Right atrium auricular region (tissue), 2 donors: ENCODE measurements around the gene ZNRF2. TPM values are rescaled to one million over a fixed set of nuclear protein-coding genes. Genes with fewer than 3 reads are reported as not detected.

Experiments
- DNase-seq: peaks from one replicate; pipeline ENCODE4 v3.0.0-alpha.2; 2019; ENCODE audit warnings: low spot score
- H3K27ac ChIP-seq, 2 donors: fragments of 200-600 bp; sonication (generic); 1 replicate in 1 of 2; 2 replicates in 1 of 2; pipeline ENCODE4 v1.5.1; 2016 to 2019
- H3K27me3 ChIP-seq, 2 donors: fragments of 200-600 bp; sonication (generic); one replicate each; pipeline versions ENCODE4 v1.5.1 to v1.6.0; 2017 to 2019
- H3K36me3 ChIP-seq: fragments of 200-600 bp; sonication (generic); one replicate; pipeline ENCODE4 v1.5.1; 2016
- H3K4me1 ChIP-seq, 2 donors: fragments of 200-600 bp; sonication (generic); one replicate each; pipeline versions ENCODE4 v1.5.1 to v1.6.0; 2017 to 2019
- H3K4me3 ChIP-seq, 2 donors: fragments of 200-600 bp; sonication (generic); 1 replicate in 1 of 2; 2 replicates in 1 of 2; pipeline ENCODE4 v1.5.1; 2017 to 2019; ENCODE audit warnings: mild to moderate bottlenecking in 1 of 2, moderate library complexity in 1 of 2
- H3K9me3 ChIP-seq, 2 donors: fragments of 200-600 bp; sonication (generic); one replicate each; pipeline ENCODE4 v1.5.1; 2019
- total RNA-seq, 2 donors: library from RNA; depleted of rRNA; stranded (reverse); fragments of >200 nt; gene quantifications; one replicate each; pipeline ENCODE4 v1.1.0, GENCODE V29; 2016
- TF ChIP-seq, protein P1 (sequence below), 2 donors: fragments of 200-600 bp; sonication (generic); IDR thresholded peaks; one replicate each; pipeline ENCODE4 v1.5.1; 2019; ENCODE audit warnings: antibody characterized with exemption in 2 of 2

ZNRF2 gene
- total RNA-seq, 2 donors from 2014 or later = 7.6 to 9.7 TPM

DNA sequence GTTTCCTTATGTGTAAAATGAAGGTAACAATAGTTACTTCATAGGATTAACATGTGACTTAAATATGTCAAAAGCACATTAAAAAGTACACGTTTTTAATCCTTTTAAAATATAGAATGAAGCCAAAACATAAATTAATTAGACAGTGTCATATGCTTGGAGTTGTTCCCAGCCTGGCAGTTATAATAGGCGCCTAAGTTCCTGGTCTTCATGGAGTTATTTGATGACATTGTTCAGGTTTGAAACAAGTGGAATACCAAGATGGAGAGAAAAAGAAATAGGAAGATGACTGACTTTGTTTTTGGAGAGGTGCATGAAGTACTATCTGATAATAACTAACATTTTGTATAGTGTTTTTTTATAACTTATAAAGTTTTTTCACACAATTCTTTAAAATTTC, 67.3 kb downstream of the ZNRF2 start:
- no peak overlapping the region for H3K4me3 ChIP-seq
- no peaks in the 10 kb centered on the region for H3K36me3 ChIP-seq
- no peaks in the 10 kb centered on the region for H3K27me3 ChIP-seq
- TF ChIP-seq, protein P1, sequence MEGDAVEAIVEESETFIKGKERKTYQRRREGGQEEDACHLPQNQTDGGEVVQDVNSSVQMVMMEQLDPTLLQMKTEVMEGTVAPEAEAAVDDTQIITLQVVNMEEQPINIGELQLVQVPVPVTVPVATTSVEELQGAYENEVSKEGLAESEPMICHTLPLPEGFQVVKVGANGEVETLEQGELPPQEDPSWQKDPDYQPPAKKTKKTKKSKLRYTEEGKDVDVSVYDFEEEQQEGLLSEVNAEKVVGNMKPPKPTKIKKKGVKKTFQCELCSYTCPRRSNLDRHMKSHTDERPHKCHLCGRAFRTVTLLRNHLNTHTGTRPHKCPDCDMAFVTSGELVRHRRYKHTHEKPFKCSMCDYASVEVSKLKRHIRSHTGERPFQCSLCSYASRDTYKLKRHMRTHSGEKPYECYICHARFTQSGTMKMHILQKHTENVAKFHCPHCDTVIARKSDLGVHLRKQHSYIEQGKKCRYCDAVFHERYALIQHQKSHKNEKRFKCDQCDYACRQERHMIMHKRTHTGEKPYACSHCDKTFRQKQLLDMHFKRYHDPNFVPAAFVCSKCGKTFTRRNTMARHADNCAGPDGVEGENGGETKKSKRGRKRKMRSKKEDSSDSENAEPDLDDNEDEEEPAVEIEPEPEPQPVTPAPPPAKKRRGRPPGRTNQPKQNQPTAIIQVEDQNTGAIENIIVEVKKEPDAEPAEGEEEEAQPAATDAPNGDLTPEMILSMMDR (IDR thresholded peaks at IDR 0.05) = no peak
- no peak overlapping the region for H3K27ac ChIP-seq
- H3K4me1 ChIP-seq = peaks cover 0 to 7% of the 10 kb centered on the region in 2 donors
- H3K9me3 ChIP-seq = no peaks in the 10 kb centered on the region
- DNase-seq = no peak

DNA sequence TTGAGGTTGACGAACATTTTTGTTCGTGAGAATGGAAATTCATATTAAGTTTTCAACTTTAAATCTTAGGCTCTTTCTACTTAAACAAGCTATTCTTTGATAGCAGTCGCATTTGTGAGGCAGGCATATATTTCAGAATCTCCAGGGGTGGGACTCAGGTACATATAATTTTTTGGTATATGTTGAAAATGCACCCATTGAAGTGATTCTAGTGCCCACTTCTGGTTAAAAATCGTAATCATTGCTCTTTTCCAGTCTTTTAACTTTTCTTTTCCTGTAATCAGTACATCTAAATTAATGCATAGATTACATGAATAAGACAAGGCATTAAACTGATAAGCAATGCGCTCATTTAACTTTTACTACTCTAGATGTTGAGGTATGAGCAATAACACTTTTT, 67.8 kb downstream of the ZNRF2 start:
- peaks cover 0 to 7% of the 10 kb centered on the region in 2 donors for H3K4me1 ChIP-seq
- DNase-seq = no peak
- H3K27ac ChIP-seq = no peak overlapping the region

DNA sequence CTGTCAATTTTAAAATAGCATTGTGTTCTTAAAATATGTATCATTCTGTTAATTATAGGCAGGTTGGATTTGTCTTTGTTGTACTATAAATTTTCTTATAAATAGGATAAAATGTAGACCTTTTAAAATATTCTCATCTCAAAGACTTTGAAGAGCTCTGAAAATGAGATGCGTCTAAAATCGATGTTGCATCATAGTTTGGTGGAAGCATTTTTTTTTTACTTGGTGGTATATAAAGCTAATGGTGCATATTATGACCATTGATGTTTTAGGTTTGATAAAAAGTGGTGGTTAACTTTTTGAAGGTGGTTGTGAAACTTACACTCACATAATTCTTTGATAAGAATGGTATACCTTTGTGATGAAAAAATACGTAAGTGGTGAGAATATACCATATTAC, 69.1 kb downstream of the ZNRF2 start:
- no peaks in the 10 kb centered on the region for H3K27me3 ChIP-seq
- H3K36me3 ChIP-seq = no peaks in the 10 kb centered on the region
- H3K9me3 ChIP-seq = no peaks in the 10 kb centered on the region
- no peak overlapping the region for H3K27ac ChIP-seq
- DNase-seq = no peak
- H3K4me3 ChIP-seq = no peak overlapping the region
- H3K4me1 ChIP-seq = peaks cover 0 to 7% of the 10 kb centered on the region in 2 donors
- TF ChIP-seq, protein P1 (IDR thresholded peaks at IDR 0.05) = no peak

More for the DNA sequence above, 67.8 kb downstream of the ZNRF2 start:
- H3K4me3 ChIP-seq = no peak overlapping the region
- H3K27me3 ChIP-seq = no peaks in the 10 kb centered on the region
- no peaks in the 10 kb centered on the region for H3K36me3 ChIP-seq
- no peaks in the 10 kb centered on the region for H3K9me3 ChIP-seq
- TF ChIP-seq, protein P1 (IDR thresholded peaks at IDR 0.05) = no peak

DNA sequence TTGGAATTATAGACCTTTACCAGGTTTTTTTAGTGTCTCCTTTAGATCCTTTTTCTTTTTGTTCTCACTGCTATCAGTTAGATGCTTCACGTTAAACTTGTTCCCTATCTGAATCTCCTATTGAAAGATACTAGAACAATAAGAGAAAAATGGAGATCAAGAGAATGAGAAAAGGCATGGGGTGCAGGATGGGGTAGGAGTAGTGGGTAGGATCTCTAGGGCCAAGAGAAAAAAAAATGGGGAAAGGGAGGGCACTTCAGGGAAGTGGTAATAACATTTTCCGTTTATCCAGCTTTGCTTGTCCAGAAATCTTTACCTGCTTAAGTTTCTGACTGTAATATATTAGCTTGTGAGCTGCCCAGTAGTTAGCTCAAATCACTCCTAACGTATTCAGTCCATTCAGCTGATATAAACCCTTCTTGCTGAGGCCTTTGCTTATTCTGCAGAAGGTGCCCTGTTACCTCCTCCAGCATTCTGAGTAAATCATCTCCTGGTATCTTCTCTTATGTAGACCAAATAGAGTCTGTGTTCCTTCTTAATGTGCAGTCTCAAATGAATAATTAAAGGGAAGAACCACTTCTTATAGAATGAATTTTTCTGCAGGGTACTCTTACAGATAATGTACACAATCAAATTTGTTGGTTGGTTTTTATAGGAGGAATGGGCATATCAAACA, 69.7 kb downstream of the ZNRF2 start:
- TF ChIP-seq, protein P1 (IDR thresholded peaks at IDR 0.05) = no peak
- Histone ChIP-seq H3K4me3 (no peak overlapping the region), H3K36me3 (no peaks in the 10 kb centered on the region), H3K27me3 (no peaks in the 10 kb centered on the region), H3K4me1 (peaks cover 0 to 7% of the 10 kb centered on the region in 2 donors), H3K9me3 (no peaks in the 10 kb centered on the region), H3K27ac (no peak overlapping the region)
- DNase-seq = no peak

DNA sequence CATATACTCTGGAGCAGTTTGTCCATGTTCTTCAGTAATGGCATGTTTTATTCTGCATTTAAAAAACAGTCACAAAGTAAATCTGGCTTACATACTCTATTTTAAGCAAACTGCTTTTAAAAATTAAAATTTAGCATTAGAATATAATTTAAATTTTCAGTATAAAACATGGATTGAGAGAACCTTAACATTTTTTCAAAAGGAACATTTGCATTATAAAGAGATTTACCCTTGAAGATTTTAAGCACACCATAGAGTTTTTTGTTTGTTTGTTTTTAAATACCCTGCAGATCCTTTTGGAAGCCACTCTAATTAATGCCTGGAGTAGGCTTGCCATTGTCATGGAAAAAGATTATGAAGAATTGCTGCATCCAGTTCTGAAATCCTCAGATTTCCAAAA, 70.4 kb downstream of the ZNRF2 start:
- Histone ChIP-seq H3K4me1 (peaks cover 0 to 7% of the 10 kb centered on the region in 2 donors), H3K27ac (no peak overlapping the region), H3K4me3 (no peak overlapping the region), H3K27me3 (no peaks in the 10 kb centered on the region), H3K36me3 (no peaks in the 10 kb centered on the region), H3K9me3 (no peaks in the 10 kb centered on the region)
- no peak for DNase-seq
- TF ChIP-seq, protein P1 (IDR thresholded peaks at IDR 0.05) = no peak

DNA sequence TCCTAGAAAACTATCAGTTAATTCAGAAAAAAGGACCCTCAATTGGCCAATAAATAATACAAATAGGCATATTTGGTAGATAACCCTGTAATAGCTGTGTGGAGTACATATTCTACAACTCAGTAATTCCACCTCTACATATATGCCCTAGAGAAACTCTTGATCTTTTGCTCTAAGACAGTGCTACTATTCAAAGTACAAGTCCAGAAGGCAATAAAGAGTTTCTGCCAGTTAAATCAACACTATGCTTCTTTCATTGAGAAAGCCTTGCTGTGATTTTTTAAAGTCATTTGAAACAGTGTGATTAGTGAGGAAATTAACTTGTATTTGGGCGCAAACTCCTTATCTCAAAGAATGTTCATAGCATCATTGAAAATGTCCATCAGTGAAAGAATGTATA, 75.6 kb downstream of the ZNRF2 start:
- H3K4me3 ChIP-seq = no peak overlapping the region
- no peak overlapping the region for H3K27ac ChIP-seq
- DNase-seq = no peak
- no peaks in the 10 kb centered on the region for H3K9me3 ChIP-seq
- no peaks in the 10 kb centered on the region for H3K36me3 ChIP-seq
- TF ChIP-seq, protein P1 (IDR thresholded peaks at IDR 0.05) = no peak
- H3K27me3 ChIP-seq = no peaks in the 10 kb centered on the region
- no peaks in the 10 kb centered on the region for H3K4me1 ChIP-seq
